Measurements from ENCODE around the gene MPZL2. TPM values are rescaled to one million over a fixed set of nuclear protein-coding genes. Genes with fewer than 3 reads are reported as not detected.

The MPZL2 gene
- total and polyA plus RNA-seq, 8 donors = 6.0 to 20.7 (median 13.8) TPM

- no peak within 1 kb of the TSS for H3K27ac ChIP-seq
- H3K4me3 ChIP-seq = peak within 1 kb of the TSS in 1 of 4 donors; percentile 28
- ATAC-seq (peak in 3 of 4 donors; percentile 40 to 66 (median 64)), DNase-seq (no peak), FAIRE-seq (no peak)
- peaks cover 0 to 13% (median 3%) of the 10 kb centered on the region in 3 donors for H3K36me3 ChIP-seq
- no peaks in the 10 kb centered on the region for H3K9me3 ChIP-seq
- no peak for TF ChIP-seq CTCF (IDR thresholded peaks at IDR 0.05)
- intact Hi-C loops (cut with DNase I) = no loop called here
- H3K27me3 ChIP-seq = no peaks in the 10 kb centered on the region
- 71 to 80% methylated on average over 6 of the region's 6 CpGs for WGBS, 2 donors
- no peaks in the 10 kb centered on the region for H3K4me1 ChIP-seq
Observed at GRCh38 chr11:118224511-118225188, 39.4 kb downstream of the MPZL2 start, which contains the start of gene JAML. Gene JAML (minus strand): TSS chr11:118225011. CDS start chr11:118214866, 10,145 bp downstream.

DNA sequence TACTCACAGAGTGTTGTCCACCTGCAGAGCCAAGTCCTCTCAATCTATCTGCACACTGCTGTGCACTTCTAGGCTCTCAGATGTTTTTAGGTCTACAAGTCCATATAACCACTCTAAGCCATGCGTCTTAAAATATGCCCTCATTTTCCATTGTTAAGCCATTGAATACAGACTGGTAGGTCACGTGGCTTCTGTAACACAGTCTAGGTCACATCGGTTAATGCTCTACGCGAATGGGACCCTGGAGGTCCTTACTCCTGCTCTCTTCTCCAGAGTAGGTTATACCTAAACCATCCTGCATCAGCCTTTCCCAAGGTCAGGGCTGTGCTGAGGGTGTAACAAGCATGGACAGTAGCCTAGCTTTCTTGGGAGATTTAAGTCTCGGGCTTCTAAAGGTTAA is 40.1 kb downstream of the MPZL2 start:
- Histone ChIP-seq H3K9me3 (no peaks in the 10 kb centered on the region), H3K27ac (no peak overlapping the region), H3K27me3 (no peaks in the 10 kb centered on the region), H3K4me3 (peak overlapping the region in 1 of 4 donors; percentile 28), H3K4me1 (no peaks in the 10 kb centered on the region), H3K36me3 (peaks cover 0 to 10% (median 0%) of the 10 kb centered on the region in 3 donors)
- DNase-seq (no peak), FAIRE-seq (no peak), ATAC-seq (no peak)
- no peak for TF ChIP-seq CTCF (IDR thresholded peaks at IDR 0.05)
- intact Hi-C loops (cut with DNase I) = no loop called here
- WGBS, 2 donors = 77 to 80% methylated on average over 6 of the region's 6 CpGs

DNA sequence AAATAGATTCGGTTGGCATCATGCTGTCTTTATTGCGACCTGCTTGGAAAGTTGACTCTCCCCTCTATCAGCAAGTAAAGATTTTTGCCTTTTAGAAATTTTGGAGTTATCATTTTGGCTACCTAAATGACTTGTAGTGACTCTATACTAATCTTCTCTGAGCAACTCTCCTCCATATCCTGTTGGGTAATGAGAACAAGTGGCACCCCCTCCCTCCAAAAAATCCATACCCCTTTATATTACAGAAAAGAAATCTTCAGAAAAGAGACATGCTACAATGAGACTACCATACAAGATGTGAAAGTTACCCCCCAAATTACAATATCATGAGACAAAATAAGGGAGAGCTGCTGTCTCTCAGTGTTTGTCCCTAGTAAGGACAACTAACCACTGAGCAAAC is 40.5 kb downstream of the MPZL2 start:
- no peak for FAIRE-seq
- Histone ChIP-seq H3K27me3 (no peaks in the 10 kb centered on the region), H3K4me1 (no peaks in the 10 kb centered on the region), H3K9me3 (no peaks in the 10 kb centered on the region), H3K4me3 (peak overlapping the region in 1 of 4 donors; percentile 28), H3K27ac (no peak overlapping the region), H3K36me3 (peaks cover 0 to 9% (median 0%) of the 10 kb centered on the region in 3 donors)
- no peak for TF ChIP-seq CTCF (IDR thresholded peaks at IDR 0.05)
- 75 to 83% methylated on average over 2 of the region's 2 CpGs for WGBS, 2 donors
- DNase-seq = no peak
- ATAC-seq = no peak
- intact Hi-C loops (cut with DNase I) = no loop called here

- TF ChIP-seq CTCF (IDR thresholded peaks at IDR 0.05) = no peak
- Histone ChIP-seq H3K27ac (no peak overlapping the region), H3K27me3 (no peaks in the 10 kb centered on the region), H3K4me1 (no peaks in the 10 kb centered on the region), H3K9me3 (no peaks in the 10 kb centered on the region), H3K36me3 (peaks cover 0 to 7% (median 0%) of the 10 kb centered on the region in 3 donors), H3K4me3 (no peak overlapping the region)
- intact Hi-C loops (cut with DNase I) = no loop called here
- 48 to 75% methylated on average over 4 of the region's 4 CpGs for WGBS, 2 donors
- ATAC-seq (no peak), DNase-seq (no peak), FAIRE-seq (no peak)
Observed at GRCh38 chr11:118222437-118222836, 41.7 kb downstream of the MPZL2 start.

GRCh38 chr11:118221419-118221818 is 42.7 kb downstream of the MPZL2 start:
- Histone ChIP-seq H3K36me3 (peaks cover 0 to 2% (median 0%) of the 10 kb centered on the region in 3 donors), H3K27ac (no peak overlapping the region), H3K4me1 (no peaks in the 10 kb centered on the region), H3K9me3 (no peaks in the 10 kb centered on the region), H3K4me3 (no peak overlapping the region), H3K27me3 (no peaks in the 10 kb centered on the region)
- WGBS, 2 donors = 63 to 73% methylated on average over 5 of the region's 5 CpGs
- DNase-seq (no peak), ATAC-seq (no peak), FAIRE-seq (no peak)
- TF ChIP-seq CTCF (IDR thresholded peaks at IDR 0.05) = no peak
- intact Hi-C loops (cut with DNase I) = no loop called here

Measured in pancreas (tissue), 10 donors.